Heart right ventricle (tissue), 16 donors: ENCODE results near the gene LCNL1. TPM values are rescaled to one million over a fixed set of nuclear protein-coding genes. Genes with fewer than 3 reads are reported as not detected.

Source experiments
- ATAC-seq, 8 donors: fragments of 200-7000 bp; cut with Tn5 transposase; one replicate each; pipeline ENCODE4 v1.9.1; 2020; ENCODE audit warnings: mild to moderate bottlenecking in 8 of 8, moderate library complexity in 8 of 8, moderate number of reproducible peaks in 1 of 8
- DNase-seq, 2 donors: peaks; one replicate each; pipeline ENCODE4 v3.0.0-alpha.2; 2020
- H3K27ac ChIP-seq, 10 donors: fragments of 200-600 bp; sonication (generic) in 2 of 10; one replicate each; pipeline versions ENCODE4 v1.5.0 to v1.8.0; 2020 to 2022; ENCODE audit warnings: mild to moderate bottlenecking in 3 of 10
- H3K27me3 ChIP-seq, 7 donors: fragments of 200-600 bp; one replicate each; pipeline ENCODE4 v1.8.0; 2021 to 2022; ENCODE audit warnings: mild to moderate bottlenecking in 2 of 7
- H3K36me3 ChIP-seq, 9 donors: fragments of 200-600 bp; sonication (generic) in 1 of 9; one replicate each; pipeline versions ENCODE4 v1.5.0 to v1.8.0; 2020 to 2022; ENCODE audit warnings: mild to moderate bottlenecking in 2 of 9
- H3K4me1 ChIP-seq, 9 donors: fragments of 200-600 bp; sonication (generic) in 1 of 9; one replicate each; pipeline versions ENCODE4 v1.5.0 to v1.8.0; 2020 to 2022; ENCODE audit warnings: mild to moderate bottlenecking in 4 of 9
- H3K4me3 ChIP-seq, 10 donors: fragments of 200-600 bp; sonication (generic) in 2 of 10; one replicate each; pipeline versions ENCODE4 v1.5.0 to v1.8.0; 2020 to 2022; ENCODE audit warnings: mild to moderate bottlenecking in 7 of 10, moderate library complexity in 2 of 10
- H3K9me3 ChIP-seq, 11 donors: fragments of 200-600 bp in 10 of 11; sonication (generic) in 2 of 11; one replicate each; pipeline versions ENCODE4 v1.5.0 to v1.8.0; 2013 to 2022; ENCODE audit warnings: mild to moderate bottlenecking in 2 of 11, control low read depth in 1 of 11, moderate library complexity in 1 of 11
- WGBS, 2 donors: extraction: QIAGEN DNeasy Blood & Tissue Kit; methylation state at CpG; one replicate each; pipeline ENCODE4 v1.1.7; 2013; ENCODE audit warnings: inconsistent platforms in 1 of 2; 5-methylcytosine and 5-hydroxymethylcytosine counted together
- intact Hi-C, 10 donors: fragments of 100-400 bp; cut with DNase I; formaldehyde crosslinking; loops; one replicate each; pipeline versions ENCODE4 v1.11.1 to v1.14.2; 2022
- polyA plus RNA-seq, 2 donors: library from polyadenylated mRNA; stranded (reverse); fragments of 200-250 nt; gene quantifications; one replicate each; pipeline ENCODE4 v1.2.3, GENCODE V29; 2013
- total RNA-seq, 10 donors: library from RNA; stranded (reverse); fragmentation: NEBNext Ultra II Directional in 3 of 10; extraction: Animal tissue kit (Norgen Biotek cat#: 25700) in 3 of 10; gene quantifications; one replicate each; pipeline versions ENCODE4 v1.2.1 to v1.2.4, GENCODE V29; 2021 to 2023
- TF ChIP-seq, protein P1 (sequence below), 9 donors: fragments of 200-600 bp; sonication (generic) in 2 of 9; IDR thresholded peaks; one replicate each; pipeline versions ENCODE4 v1.5.0 to v1.8.0; 2021 to 2022; ENCODE audit warnings: antibody characterized with exemption in 9 of 9, mild to moderate bottlenecking in 5 of 9, moderate library complexity in 1 of 9
- donor health status: Arrhythmogenic right ventricular cardiomyopathy.
- donor health status: ischemic (EF 13 %, LVEDD 7.1; RV severe dilation, severe dysfunction).
- donor health status: healthy with polysubstance abuse.
- donor health status: DM: no; HTN: yes; CAD: no.
- donor health status: DM: no; HTN: no; CAD: no.
- donor health status: ischemic (EF 25% LVEDD 6.9; RV normal size, moderate dysfunction).
- donor health status: ischemic (EF 25% LVEDD 5.7; RV mildly dilated, moderate dysfunction).
- donor health status: healthy.
- donor health status: DM: yes; HTN: yes; CAD: no.
- donor health status: Ischemic cardiomyopathy.
- donor health status: ischemic (EF 35%, LVEDD 5.7; RV mildly dilated, moderate dysfunction).
- donor health status: nonischemic (EF 11% LVEDD 7.7; RV severe dilation, severe dysfunction).
- donor health status: DM: yes; HTN: yes; CAD: no.
- donor health status: PGD.
- donor health status: ischemic (EF 29% LVEDD 5.4; RV normal size, mild dysfunction).
- donor health status: nonischemic (EF 23%, LVEDD 6.1; RV moderate dilation, normal function).

The LCNL1 gene
- total and polyA plus RNA-seq, 12 donors, result 0.10 to 10.9 (median 6.4) TPM

DNA sequence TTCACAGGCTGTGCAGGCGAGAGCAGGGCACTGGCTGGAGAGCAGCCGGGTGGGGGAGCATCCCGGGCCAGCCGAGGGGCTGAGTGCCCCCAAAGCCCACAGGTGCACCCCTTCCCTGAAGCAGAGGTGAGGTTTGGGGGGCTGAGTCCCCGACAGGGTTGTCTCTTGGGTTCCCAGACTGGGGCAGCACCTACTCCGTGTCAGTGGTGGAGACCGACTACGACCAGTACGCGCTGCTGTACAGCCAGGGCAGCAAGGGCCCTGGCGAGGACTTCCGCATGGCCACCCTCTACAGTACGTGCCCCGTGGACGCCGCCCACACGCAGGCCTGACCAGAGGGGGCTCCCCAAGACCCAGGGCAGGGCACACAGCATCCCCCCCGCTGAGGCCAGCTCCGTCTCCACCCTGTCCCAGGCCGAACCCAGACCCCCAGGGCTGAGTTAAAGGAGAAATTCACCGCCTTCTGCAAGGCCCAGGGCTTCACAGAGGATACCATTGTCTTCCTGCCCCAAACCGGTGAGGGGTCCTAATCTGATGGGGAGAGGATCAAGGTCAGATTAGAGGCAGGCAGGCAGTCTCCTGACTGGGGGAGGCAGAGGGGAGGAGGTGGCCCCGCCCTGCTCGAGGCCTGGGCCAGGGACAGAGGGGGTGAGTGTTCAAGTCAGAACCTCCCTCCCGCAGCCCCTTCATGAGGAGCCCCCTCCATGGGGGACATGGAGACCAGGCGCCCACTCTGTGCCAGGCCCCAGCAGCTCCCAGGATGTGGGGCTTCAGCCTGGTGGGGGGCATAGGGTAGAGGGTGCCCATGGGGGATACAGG is 2.8 kb upstream of the LCNL1 start:
- 85 to 86% methylated on average over 26 of the region's 26 CpGs for WGBS, 2 donors
- DNase-seq, result peak in 1 of 2 donors; percentile 28
- no peak overlapping the region for H3K4me3 ChIP-seq
- H3K36me3 ChIP-seq, result no peaks in the 10 kb centered on the region
- H3K27ac ChIP-seq, result peak overlapping the region in 8 of 10 donors; percentile 82 to 93 (median 89)
- TF ChIP-seq, protein P1, sequence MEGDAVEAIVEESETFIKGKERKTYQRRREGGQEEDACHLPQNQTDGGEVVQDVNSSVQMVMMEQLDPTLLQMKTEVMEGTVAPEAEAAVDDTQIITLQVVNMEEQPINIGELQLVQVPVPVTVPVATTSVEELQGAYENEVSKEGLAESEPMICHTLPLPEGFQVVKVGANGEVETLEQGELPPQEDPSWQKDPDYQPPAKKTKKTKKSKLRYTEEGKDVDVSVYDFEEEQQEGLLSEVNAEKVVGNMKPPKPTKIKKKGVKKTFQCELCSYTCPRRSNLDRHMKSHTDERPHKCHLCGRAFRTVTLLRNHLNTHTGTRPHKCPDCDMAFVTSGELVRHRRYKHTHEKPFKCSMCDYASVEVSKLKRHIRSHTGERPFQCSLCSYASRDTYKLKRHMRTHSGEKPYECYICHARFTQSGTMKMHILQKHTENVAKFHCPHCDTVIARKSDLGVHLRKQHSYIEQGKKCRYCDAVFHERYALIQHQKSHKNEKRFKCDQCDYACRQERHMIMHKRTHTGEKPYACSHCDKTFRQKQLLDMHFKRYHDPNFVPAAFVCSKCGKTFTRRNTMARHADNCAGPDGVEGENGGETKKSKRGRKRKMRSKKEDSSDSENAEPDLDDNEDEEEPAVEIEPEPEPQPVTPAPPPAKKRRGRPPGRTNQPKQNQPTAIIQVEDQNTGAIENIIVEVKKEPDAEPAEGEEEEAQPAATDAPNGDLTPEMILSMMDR (IDR thresholded peaks at IDR 0.05), result no peak
- H3K9me3 ChIP-seq, result no peaks in the 10 kb centered on the region
- H3K27me3 ChIP-seq, result peaks cover 0 to 40% (median 6%) of the 10 kb centered on the region in 7 donors
- intact Hi-C loops, result loop anchor here in 2 of 10 donors (2.0 to 5.0 kb wide), 2 partner anchors 29 to 33 kb away; partner anchors contain the start of gene C8G (in 1 of the 2)
- ATAC-seq, result no peak
- peaks cover 16 to 89% (median 67%) of the 10 kb centered on the region in 9 donors for H3K4me1 ChIP-seq

DNA sequence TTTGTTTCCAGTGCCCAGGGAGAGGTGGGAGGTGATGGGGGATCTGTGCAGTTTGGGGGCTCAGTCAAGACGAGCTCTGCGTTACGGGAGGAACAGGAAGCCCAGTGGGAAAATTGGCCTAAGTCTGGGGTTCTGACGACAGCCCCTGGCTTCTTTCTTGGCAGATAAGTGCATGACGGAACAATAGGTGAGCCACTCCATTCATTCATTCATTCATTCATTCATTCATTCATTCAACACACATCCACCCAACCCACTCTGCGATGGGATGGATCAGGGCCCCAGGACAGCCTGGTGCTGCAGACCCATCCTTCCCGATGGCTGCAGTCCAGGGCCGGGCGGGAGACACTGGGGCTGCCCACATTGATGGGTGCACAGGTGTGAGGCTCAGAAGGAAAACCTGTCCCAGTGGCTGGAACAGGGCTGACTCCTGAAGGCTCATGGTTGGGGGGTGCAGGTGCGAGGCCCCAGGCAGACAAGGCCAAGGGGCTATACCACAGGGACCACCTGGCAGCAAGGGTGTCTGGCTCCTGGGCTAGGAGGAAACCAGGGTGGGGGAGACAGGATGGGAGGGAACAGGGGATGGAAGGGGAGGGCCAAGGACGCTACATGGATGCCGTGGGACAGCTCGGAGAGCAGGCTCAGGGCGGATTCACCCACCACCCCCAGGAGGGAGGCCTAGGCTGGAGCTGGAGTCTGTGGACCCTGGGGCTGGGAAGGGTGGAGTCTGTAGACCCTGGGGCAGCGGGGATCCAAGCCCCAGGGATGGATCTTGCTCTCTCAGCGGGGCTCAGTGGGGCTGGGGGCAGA is 1.9 kb upstream of the LCNL1 start:
- ATAC-seq (no peak), DNase-seq (peak in 1 of 2 donors; percentile 20)
- Histone ChIP-seq H3K27me3 (peaks cover 0 to 49% (median 14%) of the 10 kb centered on the region in 7 donors), H3K4me3 (no peak overlapping the region), H3K36me3 (no peaks in the 10 kb centered on the region), H3K4me1 (peaks cover 11 to 89% (median 63%) of the 10 kb centered on the region in 9 donors), H3K27ac (peak overlapping the region; percentile 6 to 93 (median 88)), H3K9me3 (no peaks in the 10 kb centered on the region)
- 73 to 76% methylated on average over 16 of the region's 16 CpGs for WGBS, 2 donors
- TF ChIP-seq, protein P1 (IDR thresholded peaks at IDR 0.05), result no peak
- intact Hi-C loops, result loop anchor here in 1 of 10 donors (5.0 kb wide), 1 partner anchor 34 kb away; the partner anchor contains the start of gene C8G

GRCh38 chr9:136981588-136982231 is 1.1 kb upstream of the LCNL1 start:
- DNase-seq (peak; percentile 78 to 87), ATAC-seq (peak in 7 of 8 donors; percentile 16 to 68 (median 58))
- Histone ChIP-seq H3K27me3 (peaks cover 0 to 53% (median 15%) of the 10 kb centered on the region in 7 donors), H3K27ac (peak overlapping the region; percentile 40 to 93 (median 88)), H3K4me3 (no peak overlapping the region), H3K9me3 (no peaks in the 10 kb centered on the region), H3K4me1 (peaks cover 9 to 82% (median 55%) of the 10 kb centered on the region in 9 donors), H3K36me3 (no peaks in the 10 kb centered on the region)
- WGBS, 2 donors, result 29 to 32% methylated on average over 17 of the region's 17 CpGs
- intact Hi-C loops, result loop anchor here in 1 of 10 donors (5.0 kb wide), 1 partner anchor 34 kb away; the partner anchor contains the start of gene C8G
- TF ChIP-seq, protein P1 (IDR thresholded peaks at IDR 0.05), result peak in 4 of 9 donors; percentile 10 to 42 (median 38)
